Parietal lobe (tissue), 1 donor: ENCODE results near the gene GUCY1B1. TPM values are rescaled to one million over a fixed set of nuclear protein-coding genes. Genes with fewer than 3 reads are reported as not detected.

ENCODE experiments used
- total RNA-seq: library from RNA; depleted of rRNA; stranded (reverse); fragments of >200 nt; gene quantifications from one replicate; pipeline ENCODE4 v1.2.3, GENCODE V29; 2014

The GUCY1B1 gene
- total RNA-seq, result 36.9 TPM

DNA sequence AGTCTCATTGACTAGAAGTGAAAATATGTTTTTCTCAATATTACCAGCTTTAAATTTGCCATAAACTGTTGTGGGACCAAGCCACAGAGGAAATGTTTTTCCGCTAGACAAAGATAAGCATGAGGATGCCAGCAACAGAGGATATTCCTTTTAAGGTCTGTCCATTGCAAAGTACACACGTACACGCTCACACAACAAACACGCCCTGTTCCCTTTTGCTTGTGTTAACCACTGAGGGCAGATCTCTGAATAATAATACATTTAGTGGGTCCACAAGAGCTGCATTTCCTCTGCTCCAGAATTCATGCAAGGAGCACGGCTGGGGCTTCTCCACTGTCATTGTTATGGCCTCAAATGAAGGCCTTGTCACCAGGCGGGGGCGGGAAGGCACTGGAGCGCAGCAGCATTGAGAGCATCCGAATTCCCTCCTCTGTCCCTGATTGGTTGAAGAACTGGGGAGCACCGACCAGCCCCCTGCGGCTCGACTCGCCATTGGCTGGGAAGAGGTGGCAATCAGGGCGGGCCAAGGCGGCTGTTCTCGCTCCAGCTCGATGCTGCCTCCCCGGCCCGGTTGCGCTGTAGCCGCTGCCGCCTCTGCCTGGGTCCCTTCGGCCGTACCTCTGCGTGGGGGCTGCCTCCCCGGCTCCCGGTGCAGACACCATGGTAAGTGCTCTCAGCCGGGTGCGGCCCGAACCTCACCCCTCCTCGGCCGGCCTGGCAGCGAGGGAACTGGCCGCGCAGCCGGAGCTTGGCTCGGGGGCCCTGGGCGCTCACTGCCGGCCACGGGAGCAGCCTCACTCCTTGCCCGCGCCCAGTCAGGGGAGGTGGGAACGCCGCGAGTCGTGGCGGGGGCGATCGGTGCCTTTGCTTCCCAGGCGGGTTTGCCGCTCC is at the start of gene GUCY1B1:
GUCY1B1 (plus strand) TSS at position 541 of the 891 bp plus-strand sequence; CDS start at position 661, 120 bp downstream.

Other genes starting within 250 kb of the GUCY1B1 start
- 72.6 TPM for gene GUCY1A1, start 92.2 kb upstream of the GUCY1B1 start, total RNA-seq
- gene ASIC5, start 107.3 kb downstream of the GUCY1B1 start, total RNA-seq, result not detected
- 0.63 TPM for gene TDO2, start 144.7 kb downstream of the GUCY1B1 start, total RNA-seq
- 6.3 TPM for gene CTSO, start 194.8 kb downstream of the GUCY1B1 start, total RNA-seq